Head of caudate nucleus (tissue), 42 donors: ENCODE data around the gene PTGDS.

ENCODE experiments used
- DNase-seq, 42 donors: peaks; one replicate each; pipeline versions ENCODE4 v3.0.0 to v3.0.0-alpha.2; 2020 to 2021; ENCODE audit warnings: mixed read lengths in 7 of 42
- intact Hi-C: fragments of 100-400 bp; cut with DNase I; formaldehyde crosslinking; loops from one replicate; pipeline ENCODE4 v1.15.0; 2022

The PTGDS gene

GRCh38 chr9:137012694-137013570 is 35.6 kb downstream of the PTGDS start:
- intact Hi-C loops: no loop called here
- peak in 8 of 42 donors; percentile 43 to 70 (median 56) for DNase-seq

DNA sequence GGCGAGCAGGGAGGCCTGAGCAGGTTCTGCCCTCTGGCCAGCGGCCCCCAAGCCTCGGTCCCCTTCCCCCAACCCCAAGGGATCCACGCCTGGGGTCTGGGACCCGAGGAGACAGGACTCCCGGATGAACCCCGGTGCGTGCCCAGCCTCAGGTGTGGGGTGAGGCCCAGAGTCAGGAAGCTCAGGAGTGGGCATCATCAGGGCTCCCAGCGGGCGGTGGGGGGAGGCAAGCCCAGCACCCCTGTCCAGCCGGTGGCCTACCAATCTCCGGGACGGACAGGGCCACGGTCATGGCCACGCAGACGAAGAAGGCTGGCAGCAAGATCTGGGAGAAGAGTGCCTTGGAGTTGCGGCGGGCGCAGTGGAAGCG is 36.3 kb downstream of the PTGDS start:
- DNase-seq: no peak
- intact Hi-C loops: no loop called here

DNA sequence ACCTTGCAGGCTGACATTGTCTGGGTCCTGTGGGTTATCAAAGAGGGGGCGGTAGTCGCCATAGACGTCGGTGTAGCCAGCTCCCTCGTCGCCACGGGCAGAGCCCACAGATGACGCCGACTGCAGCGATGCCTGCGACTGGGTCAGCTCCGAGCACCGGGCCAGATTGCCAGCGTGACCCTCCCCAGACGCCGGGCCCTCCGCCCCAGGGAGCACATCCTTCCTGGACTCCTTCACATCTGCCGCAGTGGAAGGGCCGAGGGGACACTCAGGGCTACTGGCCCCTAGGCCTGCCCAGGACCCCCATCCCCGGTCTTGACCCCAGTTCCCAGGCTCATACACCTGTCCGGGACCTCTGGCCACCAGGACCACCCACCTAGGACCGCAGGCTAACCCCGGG is 36.9 kb downstream of the PTGDS start:
- intact Hi-C loops: no loop called here

GRCh38 chr9:137014776-137015539 is 37.7 kb downstream of the PTGDS start:
- no peak for DNase-seq
- intact Hi-C loops: no loop called here

More for the DNA sequence above, 36.9 kb downstream of the PTGDS start:
- DNase-seq: no peak

GRCh38 chr9:137015540-137015930 is 38.2 kb downstream of the PTGDS start:
- no peak for DNase-seq
- intact Hi-C loops: no loop called here

- DNase-seq: no peak
- intact Hi-C loops: no loop called here
Observed at GRCh38 chr9:137015976-137016375, 38.7 kb downstream of the PTGDS start.

- no peak for DNase-seq
- intact Hi-C loops: no loop called here
Observed at GRCh38 chr9:137016436-137016835, 39.1 kb downstream of the PTGDS start.

GRCh38 chr9:137017071-137017470 is 39.8 kb downstream of the PTGDS start:
- DNase-seq: no peak
- intact Hi-C loops: no loop called here

GRCh38 chr9:137017791-137018497 is 40.6 kb downstream of the PTGDS start:
- DNase-seq: no peak
- intact Hi-C loops: no loop called here

GRCh38 chr9:137018761-137019559 is 41.7 kb downstream of the PTGDS start:
- DNase-seq: no peak
- intact Hi-C loops: no loop called here

DNA sequence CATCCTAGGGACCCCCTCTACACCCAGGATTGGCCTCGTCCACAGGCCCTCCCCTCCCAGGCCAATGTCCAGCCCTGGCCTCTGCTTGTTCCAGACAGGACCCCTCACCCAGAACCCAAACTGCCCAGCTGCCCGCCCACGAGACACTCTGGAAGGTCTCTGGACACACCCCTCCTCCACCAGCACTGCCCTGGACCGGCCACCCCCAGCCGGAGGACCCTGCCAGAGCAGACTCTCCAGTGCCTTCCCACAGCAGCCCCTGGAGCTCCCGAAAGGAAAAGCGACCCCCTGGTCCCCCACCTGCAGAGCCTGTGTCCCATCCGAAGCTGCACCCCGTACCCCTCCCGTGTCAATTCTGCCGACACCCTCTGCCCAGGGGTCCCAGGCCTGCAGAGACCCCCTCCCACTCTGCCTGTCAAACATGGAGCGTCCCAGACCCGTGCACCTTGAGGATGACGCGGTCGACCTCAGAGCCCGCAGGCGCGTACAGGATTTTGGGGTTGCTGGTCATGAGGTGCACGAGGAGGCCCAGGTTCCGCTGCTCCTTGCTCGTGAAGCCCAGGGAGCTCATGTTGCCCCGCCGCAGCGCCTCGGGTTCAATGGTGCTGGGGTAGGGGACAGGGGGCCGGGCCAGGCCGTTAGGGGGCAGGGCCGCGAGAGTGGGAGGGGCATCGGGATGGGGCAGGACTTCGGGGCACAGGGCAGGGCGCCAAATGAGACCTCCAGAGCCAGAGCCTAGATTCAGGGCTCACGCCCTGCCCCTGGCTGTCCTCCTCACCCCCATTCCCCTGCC is 42.8 kb downstream of the PTGDS start:
- DNase-seq: no peak
- intact Hi-C loops: no loop called here

GRCh38 chr9:137020771-137021567 is 43.7 kb downstream of the PTGDS start:
- intact Hi-C loops: no loop called here
- no peak for DNase-seq

DNA sequence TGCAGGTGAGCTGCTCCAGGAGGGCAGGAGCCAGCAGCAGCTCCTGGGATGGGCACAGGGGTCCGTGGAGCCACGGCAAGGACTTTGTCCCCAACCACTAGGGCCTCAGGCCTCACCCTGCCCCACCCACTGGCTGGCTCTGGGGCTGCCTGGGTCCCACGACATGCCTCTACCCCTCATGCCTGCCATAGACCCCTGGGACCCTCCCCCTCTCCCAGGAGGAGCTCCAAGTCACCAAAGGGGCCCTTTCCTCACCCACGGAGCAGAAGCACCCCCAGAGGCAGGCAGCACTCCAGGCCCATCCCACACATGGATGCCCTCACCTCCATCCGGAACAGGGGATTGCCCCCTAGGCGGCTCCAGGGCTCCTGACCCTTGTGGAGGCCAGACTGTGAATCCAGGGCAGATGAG is 44.3 kb downstream of the PTGDS start:
- no peak for DNase-seq
- intact Hi-C loops: no loop called here

GRCh38 chr9:137021979-137022661 is 44.8 kb downstream of the PTGDS start:
- peak; percentile 60 to 97 (median 89) for DNase-seq
- intact Hi-C loops: no loop called here

- DNase-seq: no peak
- intact Hi-C loops: no loop called here
Observed at GRCh38 chr9:137022662-137023008, 45.3 kb downstream of the PTGDS start.

- DNase-seq: peak in 3 of 42 donors; percentile 31 to 42 (median 35)
- intact Hi-C loops: no loop called here
Observed at GRCh38 chr9:137023157-137023556, 45.9 kb downstream of the PTGDS start.

DNA sequence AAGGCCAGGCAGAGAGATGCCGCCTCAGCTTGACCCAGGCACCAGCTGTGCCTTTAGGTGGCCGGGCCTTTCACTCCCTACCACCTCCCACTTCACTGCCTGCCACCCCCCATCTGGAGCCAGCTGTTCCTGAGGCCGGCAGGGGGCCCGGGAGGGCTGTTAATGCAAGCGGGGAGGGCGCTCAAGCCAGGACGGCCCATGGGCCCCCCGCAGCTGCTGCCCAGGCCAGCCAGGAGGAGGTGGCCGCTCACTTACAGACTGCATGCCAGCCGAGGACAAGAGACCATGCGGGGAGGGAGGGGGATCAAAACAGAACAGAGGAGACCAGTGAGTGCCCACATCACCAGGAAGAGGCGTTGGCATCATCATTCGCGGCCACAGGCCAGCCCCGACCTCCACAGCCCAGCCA is 46.3 kb downstream of the PTGDS start:
- intact Hi-C loops: no loop called here
- peak in 40 of 42 donors; percentile 36 to 92 (median 70) for DNase-seq
